HG02870 (cell line): ENCODE results near the gene CERT1.
"Not testable (repeated sequence)": the region's sequence is repeated elsewhere in the genome, so short reads cannot be mapped to it uniquely, and the experiment has no call there.

Experiments
- ATAC-seq: cut with Tn5 transposase; IDR thresholded peaks from one replicate; pipeline ENCODE4 v1.9.1; 2021; ENCODE audit warnings: mild to moderate bottlenecking, moderate library complexity; ENCODE audit not compliant: unreplicated experiment

CERT1 gene

DNA sequence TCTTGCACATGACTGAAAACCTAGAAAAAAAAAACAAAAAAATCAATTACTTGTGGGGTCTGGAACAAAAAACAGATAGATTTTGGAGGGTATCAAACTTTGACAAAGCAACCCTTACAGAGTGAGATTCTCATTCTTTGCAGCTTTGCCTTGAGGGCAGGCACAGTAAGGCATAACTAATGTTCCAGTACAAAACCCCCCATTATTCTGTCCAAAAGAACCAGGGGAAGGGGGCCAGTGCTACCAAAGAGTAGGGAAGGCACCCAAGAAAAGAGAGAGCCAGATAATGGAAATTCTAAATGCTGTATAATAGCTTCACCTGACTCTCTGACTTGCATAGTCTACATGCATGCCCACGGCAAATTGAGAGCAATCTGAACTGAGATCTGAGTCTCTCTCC is 13.2 kb upstream of the CERT1 start:
- no peak for ATAC-seq

DNA sequence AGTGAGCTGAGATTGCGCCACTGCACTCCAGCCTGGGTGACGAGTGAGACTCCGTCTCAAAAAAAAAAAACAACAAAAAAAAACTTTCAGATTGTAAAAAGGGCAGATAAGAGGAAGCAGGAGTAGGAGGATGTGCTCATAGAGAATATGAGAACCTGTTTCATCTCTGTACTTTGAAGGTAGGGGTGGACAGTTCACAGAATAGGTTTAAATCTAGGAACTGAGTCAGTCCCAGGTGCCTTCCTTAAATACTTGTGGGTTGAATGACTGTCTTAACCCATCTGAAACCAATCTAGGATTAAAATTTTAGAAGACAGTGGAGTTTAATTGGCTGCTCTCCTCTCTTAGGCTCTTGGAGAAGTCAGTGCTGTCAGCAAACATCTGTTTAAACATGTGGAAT is 12.6 kb upstream of the CERT1 start:
- peak; percentile 96 for ATAC-seq

DNA sequence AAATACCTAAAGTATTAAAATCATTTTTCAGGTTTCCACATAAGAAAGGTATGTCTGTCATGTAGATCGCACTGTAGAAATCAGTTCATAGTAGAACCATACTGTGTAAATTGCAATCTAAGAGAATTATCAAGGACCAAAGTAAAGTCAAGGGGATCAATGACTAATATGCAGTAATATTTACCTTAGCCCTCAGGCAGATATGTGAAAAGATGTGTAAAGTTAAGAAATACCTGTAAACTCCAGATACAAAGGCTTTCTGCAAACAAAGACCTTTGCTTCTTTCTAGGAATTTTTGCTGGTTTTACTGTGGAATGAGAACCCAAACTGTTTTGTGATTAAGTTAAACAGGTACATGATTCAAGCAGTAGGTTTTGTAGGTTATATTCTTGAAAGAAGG is 11.8 kb upstream of the CERT1 start:
- no peak for ATAC-seq

GRCh38 chr5:75522542-75522941 is 11.1 kb upstream of the CERT1 start:
- no peak for ATAC-seq

- ATAC-seq = no peak
Measured at GRCh38 chr5:75522025-75522424, 10.6 kb upstream of the CERT1 start.

GRCh38 chr5:75521195-75521594 is 9.8 kb upstream of the CERT1 start:
- no peak for ATAC-seq

- no peak for ATAC-seq
Measured at GRCh38 chr5:75519761-75520160, 8.3 kb upstream of the CERT1 start.

DNA sequence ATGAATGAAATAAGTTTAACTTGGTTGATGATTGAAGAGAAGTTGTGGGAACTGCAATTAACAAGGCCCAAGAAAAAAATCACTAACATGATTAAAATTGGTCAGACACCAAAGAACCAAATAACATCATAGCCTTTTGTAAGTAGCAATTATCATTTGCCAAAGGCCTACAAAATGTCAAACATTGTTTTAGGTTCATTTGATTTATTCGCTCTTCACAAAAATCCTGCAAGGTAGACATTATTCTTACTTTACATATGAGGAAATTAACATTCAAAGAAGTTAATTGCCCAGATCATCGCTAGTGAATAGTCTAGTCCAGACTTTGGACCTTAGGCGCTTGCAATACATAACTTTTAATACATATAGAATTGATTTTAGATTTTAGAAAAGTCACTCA is 2.9 kb upstream of the CERT1 start:
- no peak for ATAC-seq

- ATAC-seq = no peak
Measured at GRCh38 chr5:75513841-75514240, 2.4 kb upstream of the CERT1 start.

DNA sequence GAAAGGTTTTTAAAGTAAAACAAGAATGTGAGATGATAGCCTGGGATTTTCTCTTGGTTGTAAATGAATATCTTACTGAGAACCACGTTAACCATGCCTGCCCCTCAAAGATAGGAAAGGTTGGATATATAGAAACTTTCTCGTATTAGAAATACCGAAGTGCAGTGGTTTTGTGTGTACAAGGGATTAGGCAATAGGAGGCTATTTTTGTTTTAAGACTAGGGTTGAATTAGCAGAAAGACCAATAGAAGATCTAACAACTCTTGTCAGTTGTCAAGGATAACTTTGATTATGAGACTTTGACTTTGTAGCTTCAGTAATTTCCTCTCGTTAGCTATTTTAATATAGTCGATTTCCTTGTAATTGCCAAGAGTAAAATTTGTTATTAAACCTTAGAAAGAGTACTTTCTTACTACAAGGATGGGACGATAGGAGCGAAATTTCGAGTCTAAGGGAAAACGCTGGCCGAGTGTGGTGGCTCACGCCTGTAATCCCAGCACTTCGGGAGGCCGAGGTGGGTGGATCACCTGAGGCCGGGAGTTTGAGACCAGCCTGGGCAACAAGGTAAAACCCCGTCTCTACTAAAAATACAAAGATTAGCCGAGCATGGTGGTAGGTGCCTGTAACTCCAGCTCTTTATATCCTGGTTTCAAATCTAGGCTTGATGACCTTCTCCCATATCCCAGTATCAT is 1.1 kb upstream of the CERT1 start:
- ATAC-seq = no peak

DNA sequence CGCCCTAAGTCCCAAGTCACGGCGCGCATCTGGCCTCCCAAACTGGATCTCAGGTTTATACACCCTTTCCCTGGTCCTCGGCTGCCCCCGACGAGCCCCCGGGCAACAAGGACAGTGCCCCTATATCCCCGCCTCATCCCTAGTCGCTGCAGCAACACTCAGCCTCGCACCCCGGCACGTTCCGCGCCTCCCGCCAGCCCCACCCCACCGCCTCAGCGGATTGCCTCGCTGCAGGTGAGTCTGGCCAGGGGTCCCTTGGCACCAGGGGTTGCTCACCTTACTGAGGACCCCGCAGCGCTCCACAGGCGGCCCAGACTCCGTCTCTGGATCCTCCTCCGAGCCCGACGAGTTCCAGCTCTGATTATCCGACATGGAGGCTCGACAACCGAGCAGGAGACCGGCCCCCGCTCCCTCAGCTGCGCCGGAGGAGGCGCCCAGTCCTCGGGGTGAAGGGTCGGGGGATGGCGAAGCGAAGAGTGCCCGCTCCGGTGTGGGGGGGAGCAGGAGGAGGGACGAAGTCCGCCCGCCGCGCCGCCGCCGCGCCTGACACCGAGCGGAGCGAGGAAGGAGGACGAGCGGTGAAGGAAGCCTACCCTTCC is 494 bp downstream of the CERT1 start:
- ATAC-seq = peak; percentile 23

DNA sequence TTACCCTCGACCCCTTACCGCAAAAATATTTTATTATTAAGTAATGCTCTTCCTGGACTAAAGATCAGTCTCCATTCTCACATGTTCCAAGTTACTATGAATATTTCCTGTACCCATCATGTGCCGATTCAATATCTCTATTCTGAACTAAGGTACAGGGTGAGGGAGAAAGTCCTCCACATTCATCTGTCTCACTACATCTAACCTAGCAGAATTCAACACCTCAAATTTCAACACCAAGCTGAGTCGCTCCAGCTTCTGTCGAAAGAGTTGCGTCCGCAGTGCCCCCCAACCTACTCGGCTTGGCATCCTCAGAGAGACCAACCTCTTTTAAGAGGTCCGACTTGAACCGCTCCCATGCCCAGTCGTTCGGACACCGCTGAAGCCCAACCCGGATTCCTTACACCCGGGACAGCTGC is 1.0 kb downstream of the CERT1 start:
- no peak for ATAC-seq

DNA sequence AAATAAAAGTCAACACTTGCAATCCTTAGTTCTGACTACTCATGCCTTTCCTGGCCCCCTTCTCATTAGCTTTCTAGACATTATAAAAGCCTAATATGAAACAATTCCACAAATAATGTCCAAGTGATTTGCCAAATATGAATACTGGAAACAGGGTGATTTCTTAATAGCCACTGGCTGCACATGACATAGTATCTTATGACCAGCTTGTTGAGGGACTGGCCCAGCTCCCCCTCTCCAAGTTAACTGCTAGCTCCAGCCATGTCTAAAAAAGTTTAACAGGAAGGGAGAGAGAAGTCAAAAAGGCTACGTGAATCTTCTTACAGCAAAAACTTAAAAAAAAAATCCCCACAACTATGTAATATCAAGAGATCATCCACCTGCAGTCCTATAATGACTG is 1.5 kb downstream of the CERT1 start:
- ATAC-seq = no peak

DNA sequence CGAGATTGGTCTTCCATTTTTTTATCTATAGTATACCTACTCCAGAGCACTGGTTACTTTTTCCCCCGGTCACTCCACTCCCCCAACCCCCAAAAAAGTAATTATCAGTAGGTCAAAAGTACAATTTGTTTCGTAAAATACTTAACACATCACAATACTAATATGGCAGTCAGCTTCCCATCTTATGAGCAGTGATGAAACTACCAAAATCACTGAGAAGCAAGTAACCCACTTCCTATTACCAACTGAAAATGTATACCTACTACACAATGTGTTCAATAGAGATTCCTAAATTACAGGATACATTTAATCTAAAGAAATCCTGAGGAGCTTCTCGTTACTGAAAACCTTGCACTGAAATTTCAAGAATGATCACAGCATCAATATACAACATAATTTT is 1.9 kb downstream of the CERT1 start:
- no peak for ATAC-seq

GRCh38 chr5:75507841-75508240 is 3.6 kb downstream of the CERT1 start:
- ATAC-seq = no peak

- not testable (repeated sequence) for ATAC-seq
Measured at GRCh38 chr5:75505112-75505511, 6.3 kb downstream of the CERT1 start.

GRCh38 chr5:75498875-75499274 is 12.6 kb downstream of the CERT1 start:
- not testable (repeated sequence) for ATAC-seq

DNA sequence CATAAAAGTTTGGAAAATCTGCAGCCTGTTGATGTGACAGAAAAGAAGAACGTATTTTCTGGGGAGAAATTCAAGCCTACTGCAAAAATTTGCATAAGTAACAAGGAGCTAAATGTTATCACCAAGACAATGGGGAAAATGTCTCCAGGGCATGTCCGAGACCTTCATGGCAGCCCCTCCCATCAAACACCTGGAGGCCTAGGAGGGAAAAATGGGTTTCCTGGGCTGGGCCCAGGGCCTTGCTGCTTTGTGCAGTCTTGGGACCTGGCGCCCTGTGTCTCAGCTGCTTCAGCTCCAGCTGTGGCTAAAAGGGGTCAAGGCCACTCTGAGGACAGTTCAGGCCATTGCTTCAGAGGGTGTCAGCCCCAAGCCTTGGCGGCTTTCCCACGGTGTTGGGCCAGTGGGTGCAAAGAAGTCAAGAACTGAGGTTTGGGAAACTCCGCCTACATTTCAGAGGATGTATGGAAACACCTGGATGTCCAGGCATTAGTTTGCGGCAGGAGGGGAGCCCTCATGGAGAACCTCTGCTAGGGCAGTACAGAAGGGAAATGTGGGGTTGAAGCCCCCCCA is 13.1 kb downstream of the CERT1 start:
- ATAC-seq = no peak

DNA sequence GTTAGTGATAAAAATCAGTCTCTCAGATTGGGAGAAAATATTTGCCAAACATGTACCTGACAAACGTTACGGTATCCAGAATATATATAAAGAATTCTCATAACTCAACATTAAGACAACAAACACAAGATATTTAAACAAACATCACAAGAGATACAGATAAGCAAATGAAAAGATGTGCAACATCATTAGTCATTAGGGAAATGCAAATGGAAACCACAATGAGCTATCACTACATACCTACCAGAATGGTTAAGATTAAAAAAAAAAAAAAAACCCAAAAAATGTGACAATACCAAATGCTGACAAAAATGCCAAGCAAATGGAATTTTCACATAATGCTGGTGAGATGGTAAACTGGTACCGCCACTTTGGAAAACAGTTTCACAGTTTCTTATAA is 15.4 kb downstream of the CERT1 start:
- no peak for ATAC-seq

DNA sequence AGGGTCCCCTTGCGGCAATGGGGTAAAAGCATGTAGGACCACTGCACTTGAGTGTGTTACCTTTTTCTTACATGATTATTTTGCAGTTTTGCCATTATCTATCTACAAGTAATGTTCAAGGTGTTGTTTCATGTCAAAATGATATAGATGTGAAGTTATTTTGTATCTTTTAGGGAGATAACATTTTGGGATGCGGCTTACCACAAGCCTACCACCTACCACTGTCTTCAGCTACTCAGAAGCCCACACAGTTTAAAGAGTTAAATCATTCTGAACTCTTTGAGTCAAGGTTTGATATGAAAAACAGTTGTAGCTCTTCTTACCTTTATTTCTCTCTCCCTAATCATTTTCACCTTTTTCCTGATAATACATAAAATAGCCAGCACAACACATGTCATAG is 19.8 kb downstream of the CERT1 start:
- ATAC-seq = no peak

DNA sequence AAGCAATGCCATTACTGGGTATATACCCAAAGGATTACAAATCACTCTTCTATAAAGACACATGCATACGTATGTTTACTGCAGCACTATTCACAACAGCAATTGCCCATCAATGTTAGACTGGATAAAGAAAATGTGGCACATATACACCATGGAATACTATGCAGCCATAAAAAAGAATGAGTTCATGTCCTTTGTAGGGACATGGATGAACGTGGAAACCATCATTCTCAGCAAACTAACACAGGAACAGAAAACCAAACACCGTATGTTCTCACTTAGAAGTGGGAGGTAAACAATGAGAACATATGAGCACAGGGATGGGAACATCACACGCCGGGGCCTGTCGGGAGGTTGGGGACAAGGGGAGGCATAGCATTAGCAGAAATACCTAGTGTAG is 21.6 kb downstream of the CERT1 start:
- not testable (repeated sequence) for ATAC-seq

- no peak for ATAC-seq
Measured at GRCh38 chr5:75484605-75485004, 26.8 kb downstream of the CERT1 start.

DNA sequence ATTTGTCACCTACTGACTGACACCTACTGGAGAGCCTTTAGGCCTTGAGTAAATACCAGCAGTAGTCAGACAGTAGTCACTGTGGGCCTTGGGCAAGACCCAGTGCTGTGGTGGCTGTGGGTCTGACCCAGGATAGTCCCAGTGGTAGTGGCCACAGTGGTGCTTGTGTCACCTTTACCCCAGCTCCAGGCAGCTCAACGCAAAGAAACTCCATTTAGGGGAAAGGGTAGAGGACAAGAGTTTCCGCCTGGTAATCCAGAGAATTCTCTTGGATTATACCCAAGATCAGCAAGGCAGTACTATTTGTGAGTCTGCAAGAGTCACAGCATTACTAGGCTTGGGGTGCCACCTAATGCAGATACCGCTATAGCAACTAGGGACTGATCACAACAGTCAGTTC is 28.9 kb downstream of the CERT1 start:
- ATAC-seq = no peak
